Fibroblast of mammary gland (primary cell): ENCODE measurements around the gene IFT122.

Source experiments
- DNase-seq: peaks from one replicate; pipeline ENCODE4 v3.0.0-alpha.2; 2010; ENCODE audit warnings: low read depth
- H3K4me3 ChIP-seq: 2 replicates; pipeline ENCODE4 v1.5.1; 2011; ENCODE audit warnings: low read depth, mild to moderate bottlenecking, low read length, moderate library complexity; ENCODE audit not compliant: control insufficient read depth
- TF ChIP-seq, protein P1 (sequence below): conservative IDR thresholded peaks from 2 replicates; pipeline ENCODE4 v1.5.1; 2011; ENCODE audit warnings: low read depth, low read length, inconsistent platforms; ENCODE audit not compliant: control insufficient read depth, insufficient read depth

Gene IFT122

DNA sequence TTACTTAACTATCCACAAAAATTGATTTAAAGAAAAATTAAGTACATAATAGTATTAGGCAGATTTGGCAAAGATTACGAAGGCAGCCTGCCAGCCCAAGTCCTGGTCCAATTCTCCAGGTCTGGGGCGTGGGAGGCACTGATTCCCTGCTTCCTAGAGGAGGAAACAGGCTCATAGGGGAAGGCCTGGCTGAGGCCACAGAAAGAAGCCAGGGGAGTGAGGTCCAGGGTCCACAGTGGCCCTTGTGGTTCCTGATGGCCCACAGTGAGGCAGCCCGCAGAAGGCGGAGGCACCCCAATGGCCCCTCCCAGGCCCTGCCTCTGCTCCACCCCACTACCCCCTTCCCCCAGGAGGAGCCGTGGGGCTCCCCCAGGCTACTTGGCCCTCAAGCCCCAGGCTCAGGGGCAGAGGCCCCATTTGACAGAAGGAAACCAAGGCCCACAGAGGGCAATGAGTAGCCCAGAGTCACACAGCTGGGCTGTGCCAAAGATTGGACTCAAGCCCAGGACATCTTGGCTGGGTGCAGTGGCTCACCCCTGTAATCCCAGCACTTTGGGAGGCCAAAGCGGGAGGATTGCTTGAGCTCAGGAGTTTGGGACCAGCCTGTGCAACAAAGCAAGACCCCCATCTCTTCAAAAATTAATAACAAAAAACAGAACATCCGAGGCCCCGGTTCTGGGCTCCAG, 124.0 kb downstream of the IFT122 start:
- DNase-seq, result peak; percentile 38
- H3K4me3 ChIP-seq, result no peak overlapping the region
- TF ChIP-seq, protein P1, sequence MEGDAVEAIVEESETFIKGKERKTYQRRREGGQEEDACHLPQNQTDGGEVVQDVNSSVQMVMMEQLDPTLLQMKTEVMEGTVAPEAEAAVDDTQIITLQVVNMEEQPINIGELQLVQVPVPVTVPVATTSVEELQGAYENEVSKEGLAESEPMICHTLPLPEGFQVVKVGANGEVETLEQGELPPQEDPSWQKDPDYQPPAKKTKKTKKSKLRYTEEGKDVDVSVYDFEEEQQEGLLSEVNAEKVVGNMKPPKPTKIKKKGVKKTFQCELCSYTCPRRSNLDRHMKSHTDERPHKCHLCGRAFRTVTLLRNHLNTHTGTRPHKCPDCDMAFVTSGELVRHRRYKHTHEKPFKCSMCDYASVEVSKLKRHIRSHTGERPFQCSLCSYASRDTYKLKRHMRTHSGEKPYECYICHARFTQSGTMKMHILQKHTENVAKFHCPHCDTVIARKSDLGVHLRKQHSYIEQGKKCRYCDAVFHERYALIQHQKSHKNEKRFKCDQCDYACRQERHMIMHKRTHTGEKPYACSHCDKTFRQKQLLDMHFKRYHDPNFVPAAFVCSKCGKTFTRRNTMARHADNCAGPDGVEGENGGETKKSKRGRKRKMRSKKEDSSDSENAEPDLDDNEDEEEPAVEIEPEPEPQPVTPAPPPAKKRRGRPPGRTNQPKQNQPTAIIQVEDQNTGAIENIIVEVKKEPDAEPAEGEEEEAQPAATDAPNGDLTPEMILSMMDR, result no peak

DNA sequence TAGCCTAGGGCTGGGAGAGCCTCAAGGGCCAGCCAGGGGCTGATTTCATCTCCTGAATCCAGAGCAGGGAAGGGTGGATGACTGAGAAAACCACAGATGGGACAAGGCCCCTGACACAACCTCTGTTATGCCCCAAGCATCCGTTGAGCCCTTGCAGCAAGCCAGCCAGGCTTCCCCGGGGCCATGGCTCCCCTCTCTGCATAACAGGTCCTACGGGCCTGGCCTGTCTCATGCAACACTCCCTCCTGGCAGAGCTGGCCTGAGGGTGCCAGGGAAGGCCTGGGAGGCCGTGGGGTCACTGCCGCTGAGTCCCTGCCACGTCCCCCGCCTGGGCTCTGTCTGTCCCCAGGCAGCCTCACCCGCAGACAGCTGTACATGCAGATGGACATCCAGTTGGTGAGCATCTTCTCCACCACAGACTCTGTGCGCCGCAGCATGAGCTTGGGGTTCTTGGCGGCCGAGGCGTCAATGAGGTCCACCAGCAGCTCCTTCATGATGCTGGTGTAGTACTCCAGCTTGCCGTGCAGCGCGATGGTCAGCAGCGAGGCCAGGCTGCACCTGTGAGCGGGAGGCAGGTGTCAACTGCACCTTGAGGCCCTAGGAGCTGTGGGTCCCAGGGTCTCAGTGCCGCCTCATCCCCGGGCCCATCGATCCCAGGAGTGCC, 125.1 kb downstream of the IFT122 start:
- DNase-seq, result no peak
- TF ChIP-seq, protein P1, result no peak
- no peak overlapping the region for H3K4me3 ChIP-seq

DNA sequence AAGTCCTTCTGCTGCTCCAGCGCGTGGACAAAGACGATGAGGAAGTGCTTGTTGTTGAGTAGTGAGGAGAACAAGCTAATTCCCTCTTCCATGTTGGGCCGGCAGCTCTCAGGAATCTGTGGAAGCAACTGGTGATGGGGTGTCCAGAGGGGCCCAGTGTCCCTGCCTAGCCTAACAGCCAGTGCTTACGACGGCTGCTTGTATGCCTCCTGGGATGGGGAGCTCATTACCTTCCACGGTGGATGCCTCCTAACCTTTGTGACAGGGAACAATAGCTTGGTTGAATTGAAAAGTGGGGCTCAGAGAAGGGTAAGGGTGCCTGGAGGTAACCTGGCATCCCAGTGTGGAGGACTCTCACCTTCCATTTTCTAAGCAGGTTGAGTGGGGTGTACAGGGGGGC, 125.9 kb downstream of the IFT122 start:
- no peak overlapping the region for H3K4me3 ChIP-seq
- TF ChIP-seq, protein P1, result no peak

DNA sequence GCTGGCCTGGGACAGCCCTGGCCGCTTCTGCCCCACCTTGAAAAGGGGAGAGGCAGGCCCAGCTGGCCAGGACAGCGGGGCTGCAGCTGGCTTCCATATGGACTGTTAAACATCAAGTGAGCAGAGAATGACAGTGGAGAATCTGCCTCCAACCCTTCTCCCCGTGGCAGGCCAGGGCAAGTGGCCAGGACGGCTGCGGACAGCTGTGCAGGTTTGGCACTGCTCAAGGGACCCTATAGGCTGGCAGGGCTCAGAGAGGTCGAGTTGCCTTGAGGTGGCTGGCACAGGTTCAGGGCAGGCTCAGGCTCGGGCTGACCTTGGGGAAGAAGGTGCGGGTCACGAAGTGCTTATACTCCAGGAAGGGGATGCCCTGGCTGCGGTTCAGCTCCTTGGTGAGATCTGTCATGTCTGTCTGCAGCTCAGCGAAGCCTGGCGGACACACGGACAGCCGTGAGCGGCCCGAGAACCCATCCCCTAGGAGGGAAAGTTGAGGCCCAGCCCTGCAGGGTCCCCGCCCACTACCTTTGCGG, 127.2 kb downstream of the IFT122 start:
- TF ChIP-seq, protein P1, result no peak
- no peak overlapping the region for H3K4me3 ChIP-seq
- peak; percentile 37 for DNase-seq

More for the DNA sequence above, 125.9 kb downstream of the IFT122 start:
- DNase-seq, result no peak

DNA sequence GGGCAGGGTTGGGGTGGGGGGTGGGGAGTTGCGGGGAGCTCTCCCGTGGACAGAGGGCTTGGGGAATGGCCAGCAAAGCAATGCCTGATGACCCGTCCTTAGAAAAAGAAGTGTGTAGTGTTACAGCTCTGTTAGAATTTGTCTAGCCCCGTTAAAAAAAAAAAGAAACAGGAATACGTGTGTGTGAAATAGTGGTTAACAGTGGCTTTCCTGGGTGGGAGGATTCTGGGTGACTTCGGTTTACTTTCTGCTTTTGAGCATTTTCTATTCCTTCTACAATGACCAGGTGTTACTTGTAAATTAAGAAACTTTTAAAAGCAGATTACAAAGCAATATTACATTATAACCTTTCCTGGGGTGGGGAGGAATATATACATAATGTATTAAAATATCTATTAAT, 127.9 kb downstream of the IFT122 start:
- DNase-seq, result no peak
- TF ChIP-seq, protein P1, result no peak
- no peak overlapping the region for H3K4me3 ChIP-seq

DNA sequence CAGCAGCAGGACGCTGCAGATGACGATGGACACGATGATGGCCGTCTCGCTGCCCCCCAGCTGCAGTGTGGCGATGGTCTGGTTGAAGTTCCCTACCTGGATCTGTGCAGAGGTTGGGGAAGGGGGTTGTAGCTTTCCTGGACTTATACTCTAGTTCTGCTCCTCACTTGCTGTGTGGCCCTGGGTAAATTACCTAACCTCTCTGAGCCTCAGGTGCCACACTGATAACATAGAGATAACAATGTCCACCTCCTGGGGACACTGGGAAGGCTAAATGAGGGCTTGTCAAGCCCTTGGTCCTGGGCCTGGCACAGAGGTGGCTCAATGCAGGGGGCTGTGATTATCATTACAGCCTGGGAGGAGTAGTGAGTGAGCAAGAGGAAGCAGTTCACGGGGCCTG, 129.8 kb downstream of the IFT122 start:
- DNase-seq, result no peak
- TF ChIP-seq, protein P1, result no peak
- no peak overlapping the region for H3K4me3 ChIP-seq
